Immature natural killer cell (primary cell): ENCODE data around the gene PPIP5K2. TPM values are rescaled to one million over a fixed set of nuclear protein-coding genes. Genes with fewer than 3 reads are reported as not detected.
"Not testable (repeated sequence)": the region's sequence is repeated elsewhere in the genome, so short reads cannot be mapped to it uniquely, and the experiment has no call there.

Source experiments
- DNase-seq, 3 donors: peaks; one replicate each; pipeline ENCODE4 v3.0.0; 2022; ENCODE audit warnings: mixed read lengths in 1 of 3
- H3K27ac Mint-ChIP-seq, 6 donors: one replicate each; pipeline ENCODE4 v1.8.0; 2020; ENCODE audit warnings: mixed read lengths in 6 of 6, mild to moderate bottlenecking in 5 of 6, inconsistent platforms in 4 of 6, moderate library complexity in 3 of 6
- H3K27me3 Mint-ChIP-seq, 3 donors: one replicate each; pipeline ENCODE4 v1.8.0; 2020 to 2021; ENCODE audit warnings: low read depth in 3 of 3, mild to moderate bottlenecking in 3 of 3, mixed read lengths in 3 of 3, moderate library complexity in 3 of 3, inconsistent platforms in 1 of 3
- H3K36me3 Mint-ChIP-seq, 3 donors: one replicate each; pipeline ENCODE4 v1.8.0; 2020; ENCODE audit warnings: mixed read lengths in 3 of 3, inconsistent platforms in 2 of 3, mild to moderate bottlenecking in 2 of 3
- H3K4me1 Mint-ChIP-seq, 2 donors: one replicate each; pipeline ENCODE4 v1.8.0; 2020; ENCODE audit warnings: inconsistent platforms in 2 of 2, mild to moderate bottlenecking in 2 of 2, mixed read lengths in 2 of 2, moderate library complexity in 1 of 2
- H3K4me3 Mint-ChIP-seq, 5 donors: one replicate each; pipeline ENCODE4 v1.8.0; 2020; ENCODE audit warnings: mild to moderate bottlenecking in 5 of 5, mixed read lengths in 5 of 5, inconsistent platforms in 3 of 5, moderate library complexity in 3 of 5
- H3K9me3 Mint-ChIP-seq, 6 donors: one replicate each; pipeline ENCODE4 v1.8.0; 2020; ENCODE audit warnings: mild to moderate bottlenecking in 6 of 6, mixed read lengths in 6 of 6, inconsistent platforms in 4 of 6, moderate library complexity in 3 of 6
- polyA plus RNA-seq, 3 donors: library from polyadenylated mRNA; unstranded; fragments of 300-500 nt; fragmentation: Illumina TruSeq; gene quantifications; one replicate each; pipeline ENCODE4 v1.2.3, GENCODE V29; 2021

The PPIP5K2 gene
- polyA plus RNA-seq: 10 to 100 TPM; 24.5 to 42.2 (median 41.7) TPM

- Mint-ChIP-seq H3K4me1 (peaks cover 47 to 60% of the 10 kb centered on the region in 2 donors), H3K4me3 (peak within 1 kb of the TSS; percentile 97 to 99 (median 98)), H3K36me3 (no peaks in the 10 kb centered on the region), H3K9me3 (no peaks in the 10 kb centered on the region), H3K27ac (peak within 1 kb of the TSS; percentile 94 to 100 (median 99)), H3K27me3 (peaks cover 3 to 5% (median 3%) of the 10 kb centered on the region in 3 donors)
- peak; percentile 97 to 98 (median 97) for DNase-seq
These were observed at the start of gene PPIP5K2, which contains the start of gene GIN1 for GRCh38 chr5:103119765-103120606. TSS of gene PPIP5K2 (plus strand) at chr5:103120301. CDS start at chr5:103129590, 9,289 bp downstream. TSS of gene GIN1 (minus strand) at chr5:103120138. CDS start at chr5:103108707, 11,431 bp downstream.

- not testable (repeated sequence) for H3K4me1 Mint-ChIP-seq, H3K27ac Mint-ChIP-seq, DNase-seq, H3K27me3 Mint-ChIP-seq, H3K4me3 Mint-ChIP-seq
- peaks cover 10 to 14% (median 11%) of the 10 kb centered on the region in 3 donors for H3K36me3 Mint-ChIP-seq
- H3K9me3 Mint-ChIP-seq: peaks cover 30 to 61% (median 39%) of the 10 kb centered on the region in 6 donors
These were observed 46.6 kb upstream of the PPIP5K2 start for GRCh38 chr5:103073500-103073899.

- Mint-ChIP-seq H3K4me1 (no peaks in the 10 kb centered on the region), H3K4me3 (no peak overlapping the region), H3K27me3 (peaks cover 0 to 8% (median 0%) of the 10 kb centered on the region in 3 donors), H3K36me3 (peaks cover 10 to 19% (median 11%) of the 10 kb centered on the region in 3 donors), H3K27ac (no peak overlapping the region), H3K9me3 (peaks cover 33 to 71% (median 47%) of the 10 kb centered on the region in 6 donors)
- DNase-seq: no peak
These were observed 44.7 kb upstream of the PPIP5K2 start for GRCh38 chr5:103075442-103075841.

GRCh38 chr5:103079796-103080195 lies 40.3 kb upstream of the PPIP5K2 start:
- Mint-ChIP-seq H3K4me1 (no peaks in the 10 kb centered on the region), H3K27ac (no peak overlapping the region), H3K36me3 (peaks cover 27 to 32% (median 30%) of the 10 kb centered on the region in 3 donors), H3K4me3 (no peak overlapping the region), H3K9me3 (peaks cover 50 to 90% (median 78%) of the 10 kb centered on the region in 6 donors), H3K27me3 (peaks cover 0 to 9% (median 4%) of the 10 kb centered on the region in 3 donors)
- no peak for DNase-seq

- H3K9me3 Mint-ChIP-seq: peaks cover 13 to 50% (median 35%) of the 10 kb centered on the region in 6 donors
- peaks cover 50 to 66% (median 54%) of the 10 kb centered on the region in 3 donors for H3K36me3 Mint-ChIP-seq
These were observed 33.6 kb upstream of the PPIP5K2 start for GRCh38 chr5:103086547-103086946.

GRCh38 chr5:103089272-103089671 lies 30.8 kb upstream of the PPIP5K2 start:
- no peaks in the 10 kb centered on the region for H3K4me1 Mint-ChIP-seq
- no peak overlapping the region for H3K27ac Mint-ChIP-seq
- peaks cover 2 to 23% (median 9%) of the 10 kb centered on the region in 6 donors for H3K9me3 Mint-ChIP-seq
- H3K4me3 Mint-ChIP-seq: no peak overlapping the region
- H3K36me3 Mint-ChIP-seq: peaks cover 38 to 61% (median 53%) of the 10 kb centered on the region in 3 donors
- DNase-seq: no peak
- H3K27me3 Mint-ChIP-seq: peaks cover 0 to 1% (median 0%) of the 10 kb centered on the region in 3 donors

More at GRCh38 chr5:103086547-103086946, 33.6 kb upstream of the PPIP5K2 start:
- Mint-ChIP-seq H3K27me3 (peaks cover 0 to 5% (median 4%) of the 10 kb centered on the region in 3 donors), H3K27ac (no peak overlapping the region), H3K4me1 (no peaks in the 10 kb centered on the region), H3K4me3 (no peak overlapping the region)
- no peak for DNase-seq

- Mint-ChIP-seq H3K27ac (no peak overlapping the region), H3K36me3 (peaks cover 27 to 52% (median 41%) of the 10 kb centered on the region in 3 donors), H3K27me3 (no peaks in the 10 kb centered on the region), H3K9me3 (peaks cover 0 to 8% (median under 1%) of the 10 kb centered on the region in 6 donors), H3K4me3 (no peak overlapping the region), H3K4me1 (no peaks in the 10 kb centered on the region)
- no peak for DNase-seq
These were observed 29.3 kb upstream of the PPIP5K2 start for GRCh38 chr5:103090791-103091190.

- DNase-seq: no peak
- H3K4me1 Mint-ChIP-seq: no peaks in the 10 kb centered on the region
- H3K4me3 Mint-ChIP-seq: no peak overlapping the region
- H3K27ac Mint-ChIP-seq: no peak overlapping the region
- peaks cover 24 to 43% (median 33%) of the 10 kb centered on the region in 3 donors for H3K36me3 Mint-ChIP-seq
- no peaks in the 10 kb centered on the region for H3K9me3 Mint-ChIP-seq
- H3K27me3 Mint-ChIP-seq: no peaks in the 10 kb centered on the region
These were observed 27.4 kb upstream of the PPIP5K2 start for GRCh38 chr5:103092676-103093075.

GRCh38 chr5:103093727-103094126 lies 26.4 kb upstream of the PPIP5K2 start:
- no peaks in the 10 kb centered on the region for H3K27me3 Mint-ChIP-seq
- DNase-seq: no peak
- H3K9me3 Mint-ChIP-seq: no peaks in the 10 kb centered on the region
- peaks cover 16 to 38% (median 28%) of the 10 kb centered on the region in 3 donors for H3K36me3 Mint-ChIP-seq
- no peak overlapping the region for H3K27ac Mint-ChIP-seq
- H3K4me3 Mint-ChIP-seq: no peak overlapping the region
- H3K4me1 Mint-ChIP-seq: no peaks in the 10 kb centered on the region

GRCh38 chr5:103094737-103095136 lies 25.4 kb upstream of the PPIP5K2 start:
- DNase-seq: no peak
- Mint-ChIP-seq H3K4me3 (no peak overlapping the region), H3K36me3 (peaks cover 16 to 34% (median 25%) of the 10 kb centered on the region in 3 donors), H3K9me3 (no peaks in the 10 kb centered on the region), H3K27me3 (no peaks in the 10 kb centered on the region), H3K4me1 (no peaks in the 10 kb centered on the region), H3K27ac (no peak overlapping the region)

- Mint-ChIP-seq H3K4me3 (no peak overlapping the region), H3K27me3 (no peaks in the 10 kb centered on the region), H3K4me1 (no peaks in the 10 kb centered on the region), H3K27ac (no peak overlapping the region), H3K36me3 (peaks cover 15 to 24% (median 17%) of the 10 kb centered on the region in 3 donors), H3K9me3 (no peaks in the 10 kb centered on the region)
- DNase-seq: no peak
These were observed 21.1 kb upstream of the PPIP5K2 start for GRCh38 chr5:103098993-103099392.

- Mint-ChIP-seq H3K27ac (no peak overlapping the region), H3K36me3 (peaks cover 13 to 23% (median 19%) of the 10 kb centered on the region in 3 donors), H3K9me3 (no peaks in the 10 kb centered on the region), H3K4me3 (no peak overlapping the region), H3K27me3 (no peaks in the 10 kb centered on the region), H3K4me1 (no peaks in the 10 kb centered on the region)
- no peak for DNase-seq
These were observed 18.9 kb upstream of the PPIP5K2 start for GRCh38 chr5:103101079-103101750.

GRCh38 chr5:103102234-103102633 lies 17.9 kb upstream of the PPIP5K2 start:
- Mint-ChIP-seq H3K4me1 (no peaks in the 10 kb centered on the region), H3K36me3 (peaks cover 13 to 20% (median 16%) of the 10 kb centered on the region in 3 donors)

GRCh38 chr5:103108086-103108485 lies 12.0 kb upstream of the PPIP5K2 start:
- Mint-ChIP-seq H3K4me3 (no peak overlapping the region), H3K27ac (no peak overlapping the region), H3K27me3 (no peaks in the 10 kb centered on the region), H3K36me3 (peaks cover 4 to 22% (median 11%) of the 10 kb centered on the region in 3 donors), H3K4me1 (peaks cover 20 to 35% of the 10 kb centered on the region in 2 donors), H3K9me3 (no peaks in the 10 kb centered on the region)
- DNase-seq: no peak

More at GRCh38 chr5:103102234-103102633, 17.9 kb upstream of the PPIP5K2 start:
- H3K27ac Mint-ChIP-seq: peak overlapping the region in 1 of 6 donors; percentile 2
- no peaks in the 10 kb centered on the region for H3K27me3 Mint-ChIP-seq
- no peak for DNase-seq
- no peaks in the 10 kb centered on the region for H3K9me3 Mint-ChIP-seq
- no peak overlapping the region for H3K4me3 Mint-ChIP-seq
